GM12875 (cell line): Measurements from ENCODE around the gene ATP1B2.

Experiments used
- H3K4me3 ChIP-seq: one replicate; pipeline ENCODE4 v1.5.1; 2011; ENCODE audit warnings: low read depth, low read length, control low read depth
- TF ChIP-seq, protein P1 (sequence below): IDR thresholded peaks from 2 replicates; pipeline ENCODE4 v1.5.1; 2011; ENCODE audit warnings: low read depth, mild to moderate bottlenecking, control low read depth, inconsistent platforms, low read length, moderate library complexity, borderline replicate concordance; ENCODE audit not compliant: insufficient read depth

Gene ATP1B2

DNA sequence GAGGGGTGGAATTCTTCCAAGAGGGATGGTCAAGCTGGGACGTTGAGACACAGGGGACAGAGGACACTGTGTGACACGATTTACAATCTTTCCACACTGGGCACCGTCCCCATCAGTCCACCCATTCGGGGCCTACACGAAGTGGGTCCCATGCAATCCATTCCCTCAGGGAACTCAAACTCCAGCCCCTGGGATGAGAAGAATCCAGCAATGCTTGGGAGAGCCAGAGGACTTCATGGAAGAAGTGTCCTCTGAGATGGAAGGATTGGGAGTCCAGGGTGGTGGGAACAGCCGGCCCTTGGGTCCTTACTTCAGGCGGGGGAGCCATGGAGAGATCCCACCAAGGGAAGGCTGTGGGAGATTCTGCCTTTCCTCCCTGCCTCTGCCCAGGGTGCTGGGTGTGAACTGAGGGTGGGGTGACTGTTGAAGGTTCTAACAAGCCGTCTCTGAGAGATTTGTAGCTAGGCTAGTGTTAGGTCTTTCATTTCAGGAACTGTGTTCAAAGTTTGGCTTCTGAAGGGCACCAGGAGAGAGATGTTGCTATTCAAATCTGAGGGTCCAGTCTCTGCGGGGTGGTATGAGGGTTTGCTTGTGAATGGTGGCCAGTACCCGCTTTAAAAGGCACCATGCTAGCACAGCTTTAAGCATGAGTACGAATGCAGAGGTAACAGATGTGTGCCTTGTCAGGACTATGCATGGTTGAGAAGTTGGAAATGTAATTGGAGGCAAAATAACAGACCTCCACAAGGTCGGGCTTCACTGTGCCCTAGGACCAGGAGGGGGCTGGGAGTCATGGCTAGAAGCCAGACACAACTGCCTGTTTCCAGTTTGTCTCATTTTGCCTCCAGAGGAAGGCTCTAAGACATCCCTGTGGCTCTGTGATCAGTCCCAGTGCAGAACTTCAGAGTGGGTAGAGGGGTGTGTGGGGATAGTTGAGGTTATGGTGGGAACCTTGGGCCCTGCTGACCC lies 1.9 kb downstream of the ATP1B2 start:
- TF ChIP-seq, protein P1, sequence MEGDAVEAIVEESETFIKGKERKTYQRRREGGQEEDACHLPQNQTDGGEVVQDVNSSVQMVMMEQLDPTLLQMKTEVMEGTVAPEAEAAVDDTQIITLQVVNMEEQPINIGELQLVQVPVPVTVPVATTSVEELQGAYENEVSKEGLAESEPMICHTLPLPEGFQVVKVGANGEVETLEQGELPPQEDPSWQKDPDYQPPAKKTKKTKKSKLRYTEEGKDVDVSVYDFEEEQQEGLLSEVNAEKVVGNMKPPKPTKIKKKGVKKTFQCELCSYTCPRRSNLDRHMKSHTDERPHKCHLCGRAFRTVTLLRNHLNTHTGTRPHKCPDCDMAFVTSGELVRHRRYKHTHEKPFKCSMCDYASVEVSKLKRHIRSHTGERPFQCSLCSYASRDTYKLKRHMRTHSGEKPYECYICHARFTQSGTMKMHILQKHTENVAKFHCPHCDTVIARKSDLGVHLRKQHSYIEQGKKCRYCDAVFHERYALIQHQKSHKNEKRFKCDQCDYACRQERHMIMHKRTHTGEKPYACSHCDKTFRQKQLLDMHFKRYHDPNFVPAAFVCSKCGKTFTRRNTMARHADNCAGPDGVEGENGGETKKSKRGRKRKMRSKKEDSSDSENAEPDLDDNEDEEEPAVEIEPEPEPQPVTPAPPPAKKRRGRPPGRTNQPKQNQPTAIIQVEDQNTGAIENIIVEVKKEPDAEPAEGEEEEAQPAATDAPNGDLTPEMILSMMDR: no peak
- H3K4me3 ChIP-seq: no peak overlapping the region

DNA sequence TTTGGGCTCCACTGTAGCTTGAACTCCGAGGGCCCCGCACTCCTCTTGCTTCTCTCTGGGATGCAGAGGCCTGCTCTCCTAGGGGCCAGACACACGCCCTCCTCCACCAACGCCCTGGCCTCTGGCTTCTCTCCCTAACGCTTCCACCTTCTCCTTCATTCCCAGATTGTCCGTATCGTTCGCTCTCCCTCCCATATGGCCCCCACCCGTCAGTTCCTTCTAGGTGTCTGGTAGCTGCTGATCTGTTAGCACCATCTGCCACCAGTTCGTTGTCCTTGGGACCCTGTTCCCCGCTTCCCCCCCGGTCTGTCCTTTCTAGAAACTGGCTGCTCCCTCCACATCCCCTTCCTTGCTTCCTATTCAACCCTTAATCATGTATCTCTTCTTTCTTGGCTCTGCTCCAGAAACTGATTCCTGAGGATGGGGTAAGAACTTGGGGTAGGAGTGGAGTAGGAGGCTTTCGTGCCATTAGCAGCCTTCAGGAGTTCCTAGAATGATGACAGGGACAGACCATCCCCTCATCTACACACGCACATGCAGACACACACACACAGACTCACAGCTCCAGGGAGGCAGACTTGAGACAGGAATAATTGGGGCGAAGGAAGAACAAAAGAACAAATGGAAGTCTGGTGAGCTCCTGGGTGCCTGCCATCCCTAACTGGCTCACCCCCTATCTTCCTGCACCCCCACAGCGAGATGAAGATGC lies 4.3 kb downstream of the ATP1B2 start:
- no peak overlapping the region for H3K4me3 ChIP-seq
- TF ChIP-seq, protein P1: no peak

DNA sequence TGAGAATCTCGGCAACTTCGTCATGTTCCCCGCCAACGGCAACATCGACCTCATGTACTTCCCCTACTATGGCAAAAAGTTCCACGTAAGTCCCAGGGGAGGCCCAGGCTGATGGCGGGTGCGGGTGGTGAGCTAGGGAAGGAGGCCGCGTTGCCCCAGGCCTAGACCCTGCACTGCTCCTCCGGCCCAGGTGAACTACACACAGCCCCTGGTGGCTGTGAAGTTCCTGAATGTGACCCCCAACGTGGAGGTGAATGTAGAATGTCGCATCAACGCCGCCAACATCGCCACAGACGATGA lies 4.8 kb downstream of the ATP1B2 start:
- H3K4me3 ChIP-seq: no peak overlapping the region
- TF ChIP-seq, protein P1: no peak

DNA sequence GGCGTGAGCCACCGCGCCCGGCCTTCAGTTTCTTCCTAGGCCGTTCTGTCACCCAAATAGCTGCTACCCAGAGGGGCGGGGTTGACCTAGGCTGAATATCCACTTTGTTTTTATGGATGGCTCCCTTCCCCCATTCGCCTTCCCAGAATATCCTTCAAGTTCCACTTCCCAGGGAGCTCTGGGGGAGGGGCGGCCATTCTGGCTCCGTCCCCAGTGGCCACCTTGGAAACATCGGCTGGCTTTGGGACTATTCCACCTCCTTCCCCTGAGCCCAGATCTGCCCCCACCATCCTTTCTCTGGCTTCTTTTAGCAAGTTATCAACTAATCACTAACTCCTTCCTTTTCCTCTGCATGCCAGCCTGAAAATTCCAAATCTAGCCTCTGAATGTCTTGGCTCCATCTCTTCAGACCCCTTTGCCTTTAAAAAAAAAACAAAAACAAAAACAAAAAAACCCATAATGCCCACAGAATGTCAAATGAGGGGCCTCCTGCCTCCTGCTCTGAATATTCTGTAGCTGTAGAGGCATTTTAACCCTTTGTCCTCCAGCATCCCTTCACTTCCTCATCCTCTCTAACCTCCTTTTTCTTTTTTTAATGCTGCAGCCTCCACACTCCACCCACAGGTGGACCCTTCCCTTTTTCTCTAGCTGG lies 6.4 kb downstream of the ATP1B2 start:
- TF ChIP-seq, protein P1: no peak
- H3K4me3 ChIP-seq: no peak overlapping the region

DNA sequence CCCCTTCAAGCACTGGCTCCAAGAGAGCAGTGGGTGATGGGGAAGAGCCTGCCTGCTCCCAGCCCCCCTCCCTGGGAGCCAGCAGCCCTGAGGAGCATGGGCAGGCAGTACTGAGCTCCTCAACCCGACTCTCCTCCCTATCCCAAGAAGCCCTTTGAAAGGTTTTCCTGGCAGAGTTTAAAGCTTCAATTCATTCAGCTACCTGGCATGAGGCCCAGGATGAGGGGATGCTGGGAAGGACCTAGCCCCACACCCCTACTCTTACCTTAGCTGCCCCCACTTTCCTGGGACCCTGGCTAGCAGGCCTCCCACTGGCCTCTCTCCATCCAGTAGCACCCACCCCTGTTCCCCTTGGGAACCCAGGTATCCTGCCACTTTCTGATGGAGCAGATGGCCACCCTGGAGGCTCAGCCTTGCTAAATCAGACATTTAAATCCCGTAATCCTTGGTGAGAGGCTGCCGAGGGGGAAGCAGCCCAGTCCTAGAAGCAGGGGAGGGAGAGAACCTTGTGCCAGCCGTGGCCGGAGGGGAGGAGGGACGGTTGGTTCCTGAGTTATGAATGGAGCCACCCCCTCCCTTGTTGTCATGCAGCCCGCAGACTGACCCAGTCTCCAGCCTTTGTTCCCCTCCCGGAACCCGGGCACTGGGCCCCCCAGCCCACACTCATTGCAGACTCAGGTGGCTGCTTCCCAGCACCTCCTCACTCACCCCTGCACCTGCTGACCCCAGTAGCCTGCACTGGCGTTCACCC lies 17.1 kb downstream of the ATP1B2 start:
- TF ChIP-seq, protein P1: no peak

DNA sequence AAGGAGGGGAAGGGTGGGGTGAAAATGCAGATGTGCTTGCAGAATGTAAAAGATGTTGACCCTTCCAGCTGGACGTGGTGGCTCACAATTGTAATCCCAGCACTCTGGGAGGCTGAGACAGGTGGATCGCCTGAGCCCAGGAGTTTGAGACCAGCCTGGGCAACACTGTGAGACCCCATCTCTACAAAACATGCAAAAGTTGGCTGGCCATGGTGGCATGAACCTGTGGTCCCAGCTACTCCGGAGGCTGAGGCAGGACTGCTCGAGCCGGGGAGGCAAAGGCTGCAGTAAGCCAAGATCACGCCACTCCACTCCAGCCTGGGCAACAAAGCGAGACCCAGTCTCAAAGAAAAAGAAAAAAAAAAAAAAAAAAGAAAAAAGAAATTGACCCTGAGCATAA lies 17.8 kb downstream of the ATP1B2 start:
- TF ChIP-seq, protein P1: no peak

More for the DNA sequence above, 17.1 kb downstream of the ATP1B2 start:
- H3K4me3 ChIP-seq: no peak overlapping the region

More for the DNA sequence above, 17.8 kb downstream of the ATP1B2 start:
- H3K4me3 ChIP-seq: no peak overlapping the region
